Loucy (cell line): ENCODE results near the gene SLC29A1.

Experiments used
- EZH2phosphoT487 ChIP-seq: fragments of 200-600 bp; IDR thresholded peaks from 2 replicates; pipeline ENCODE4 v1.6.1; 2018; ENCODE audit warnings: antibody characterized with exemption, mild to moderate bottlenecking, moderate library complexity, borderline replicate concordance
- TF ChIP-seq, protein P1 (sequence below): fragments of 200-600 bp; sonication (generic); conservative IDR thresholded peaks from 2 replicates; pipeline ENCODE4 v1.5.1; 2014; ENCODE audit warnings: mild to moderate bottlenecking, antibody characterized with exemption, low read length

GRCh38 chr6:44275271-44275748, 51.9 kb downstream of the SLC29A1 start:
- TF ChIP-seq, protein P1, sequence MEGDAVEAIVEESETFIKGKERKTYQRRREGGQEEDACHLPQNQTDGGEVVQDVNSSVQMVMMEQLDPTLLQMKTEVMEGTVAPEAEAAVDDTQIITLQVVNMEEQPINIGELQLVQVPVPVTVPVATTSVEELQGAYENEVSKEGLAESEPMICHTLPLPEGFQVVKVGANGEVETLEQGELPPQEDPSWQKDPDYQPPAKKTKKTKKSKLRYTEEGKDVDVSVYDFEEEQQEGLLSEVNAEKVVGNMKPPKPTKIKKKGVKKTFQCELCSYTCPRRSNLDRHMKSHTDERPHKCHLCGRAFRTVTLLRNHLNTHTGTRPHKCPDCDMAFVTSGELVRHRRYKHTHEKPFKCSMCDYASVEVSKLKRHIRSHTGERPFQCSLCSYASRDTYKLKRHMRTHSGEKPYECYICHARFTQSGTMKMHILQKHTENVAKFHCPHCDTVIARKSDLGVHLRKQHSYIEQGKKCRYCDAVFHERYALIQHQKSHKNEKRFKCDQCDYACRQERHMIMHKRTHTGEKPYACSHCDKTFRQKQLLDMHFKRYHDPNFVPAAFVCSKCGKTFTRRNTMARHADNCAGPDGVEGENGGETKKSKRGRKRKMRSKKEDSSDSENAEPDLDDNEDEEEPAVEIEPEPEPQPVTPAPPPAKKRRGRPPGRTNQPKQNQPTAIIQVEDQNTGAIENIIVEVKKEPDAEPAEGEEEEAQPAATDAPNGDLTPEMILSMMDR: no peak
- no peak for TF ChIP-seq EZH2phosphoT487
